ENCODE measurements around the gene RAD23B.

DNA sequence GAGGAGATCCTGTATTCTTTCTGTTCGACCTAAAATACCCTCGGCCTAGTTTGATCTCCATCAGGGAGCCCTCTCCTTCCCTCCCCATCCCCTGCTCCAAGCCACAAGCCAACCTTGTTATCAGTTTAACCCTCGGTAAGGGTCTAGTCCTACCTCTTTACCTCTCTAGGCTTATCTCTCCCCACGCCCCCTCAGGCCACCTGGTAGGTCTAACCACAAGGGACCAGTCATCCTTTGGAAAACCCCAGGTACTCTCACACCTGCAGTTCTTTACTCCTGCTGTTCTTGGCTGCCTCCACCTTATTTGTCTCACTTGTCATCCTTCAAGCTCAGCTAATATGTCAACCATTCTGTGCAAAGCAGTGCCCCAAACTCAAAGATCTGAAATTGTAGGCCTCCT lies 78.7 kb downstream of the RAD23B start:
- no peak for TF ChIP-seq EZH2 (IDR thresholded peaks at IDR 0.05; ENCODE audit: insufficient read depth, low read length)
- TF ChIP-seq, protein P1, sequence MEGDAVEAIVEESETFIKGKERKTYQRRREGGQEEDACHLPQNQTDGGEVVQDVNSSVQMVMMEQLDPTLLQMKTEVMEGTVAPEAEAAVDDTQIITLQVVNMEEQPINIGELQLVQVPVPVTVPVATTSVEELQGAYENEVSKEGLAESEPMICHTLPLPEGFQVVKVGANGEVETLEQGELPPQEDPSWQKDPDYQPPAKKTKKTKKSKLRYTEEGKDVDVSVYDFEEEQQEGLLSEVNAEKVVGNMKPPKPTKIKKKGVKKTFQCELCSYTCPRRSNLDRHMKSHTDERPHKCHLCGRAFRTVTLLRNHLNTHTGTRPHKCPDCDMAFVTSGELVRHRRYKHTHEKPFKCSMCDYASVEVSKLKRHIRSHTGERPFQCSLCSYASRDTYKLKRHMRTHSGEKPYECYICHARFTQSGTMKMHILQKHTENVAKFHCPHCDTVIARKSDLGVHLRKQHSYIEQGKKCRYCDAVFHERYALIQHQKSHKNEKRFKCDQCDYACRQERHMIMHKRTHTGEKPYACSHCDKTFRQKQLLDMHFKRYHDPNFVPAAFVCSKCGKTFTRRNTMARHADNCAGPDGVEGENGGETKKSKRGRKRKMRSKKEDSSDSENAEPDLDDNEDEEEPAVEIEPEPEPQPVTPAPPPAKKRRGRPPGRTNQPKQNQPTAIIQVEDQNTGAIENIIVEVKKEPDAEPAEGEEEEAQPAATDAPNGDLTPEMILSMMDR (IDR thresholded peaks at IDR 0.05; ENCODE audit: insufficient read depth, low read depth, low read length), result no peak
